MCF 10A (cell line): ENCODE data around the gene NTN1. TPM values are rescaled to one million over a fixed set of nuclear protein-coding genes. Genes with fewer than 3 reads are reported as not detected.

Experiments used
- BruUV-seq: library from RNA; stranded (reverse); fragments of 400-500 nt; replicated peaks from 2 replicates; lab custom pipeline; 2021; lab: Mats Ljungman, UMichigan
- CTCF ChIA-PET: fragments of 300-600 bp; sonication (Branson Sonifier 250); formaldehyde crosslinking; extraction: SDS; loops from one replicate; lab custom pipeline; 2021; ENCODE audit warnings: antibody characterized with exemption, inconsistent platforms; lab: Yijun Ruan, JAX
- POLR2A ChIA-PET: fragments of 300-600, 350-650 bp; sonication (Branson Sonifier 250); formaldehyde crosslinking; extraction: SDS; loops from one replicate; lab custom pipeline; 2020; ENCODE audit warnings: antibody characterized with exemption, inconsistent platforms; lab: Yijun Ruan, JAX
- DNase-seq: peaks from one replicate; pipeline ENCODE4 v3.0.0-alpha.2; 2018; ENCODE audit not compliant: unreplicated experiment
- H3K27ac Mint-ChIP-seq: one replicate; pipeline ENCODE4 v1.8.0; 2022; ENCODE audit warnings: mild to moderate bottlenecking, low read depth, mixed read lengths; ENCODE audit not compliant: unreplicated experiment
- H3K27me3 Mint-ChIP-seq: one replicate; pipeline ENCODE4 v1.8.0; 2022; ENCODE audit warnings: mixed read lengths; ENCODE audit not compliant: insufficient read depth, unreplicated experiment
- H3K36me3 Mint-ChIP-seq: one replicate; pipeline ENCODE4 v1.8.0; 2022; ENCODE audit warnings: mild to moderate bottlenecking, moderate library complexity, mixed read lengths; ENCODE audit not compliant: insufficient read depth, unreplicated experiment
- H3K4me1 Mint-ChIP-seq: one replicate; pipeline ENCODE4 v1.8.0; 2022; ENCODE audit warnings: mixed read lengths; ENCODE audit not compliant: insufficient read depth, unreplicated experiment
- H3K4me3 Mint-ChIP-seq: one replicate; pipeline ENCODE4 v1.8.0; 2022; ENCODE audit warnings: mild to moderate bottlenecking, moderate library complexity, mixed read lengths; ENCODE audit not compliant: unreplicated experiment
- H3K9me3 Mint-ChIP-seq: one replicate; pipeline ENCODE4 v1.8.0; 2022; ENCODE audit warnings: mixed read lengths; ENCODE audit not compliant: unreplicated experiment
- intact Hi-C: fragments of 100-400 bp; cut with micrococcal nuclease; formaldehyde crosslinking; loops from 2 replicates; pipeline ENCODE4 v1.14.1; 2022
- total RNA-seq: library from RNA; stranded (reverse); gene quantifications from 2 replicates; pipeline ENCODE4 v1.2.3, GENCODE V29; 2022
- TF ChIP-seq, protein P1 (sequence below): fragments of 200-600 bp; IDR thresholded peaks from one replicate; pipeline ENCODE4 v1.8.0; 2022; ENCODE audit warnings: antibody characterized with exemption, mild to moderate bottlenecking; ENCODE audit not compliant: unreplicated experiment

Gene NTN1
- total RNA-seq, 1 experiment from 2014 or later, result 0.23 TPM

DNA sequence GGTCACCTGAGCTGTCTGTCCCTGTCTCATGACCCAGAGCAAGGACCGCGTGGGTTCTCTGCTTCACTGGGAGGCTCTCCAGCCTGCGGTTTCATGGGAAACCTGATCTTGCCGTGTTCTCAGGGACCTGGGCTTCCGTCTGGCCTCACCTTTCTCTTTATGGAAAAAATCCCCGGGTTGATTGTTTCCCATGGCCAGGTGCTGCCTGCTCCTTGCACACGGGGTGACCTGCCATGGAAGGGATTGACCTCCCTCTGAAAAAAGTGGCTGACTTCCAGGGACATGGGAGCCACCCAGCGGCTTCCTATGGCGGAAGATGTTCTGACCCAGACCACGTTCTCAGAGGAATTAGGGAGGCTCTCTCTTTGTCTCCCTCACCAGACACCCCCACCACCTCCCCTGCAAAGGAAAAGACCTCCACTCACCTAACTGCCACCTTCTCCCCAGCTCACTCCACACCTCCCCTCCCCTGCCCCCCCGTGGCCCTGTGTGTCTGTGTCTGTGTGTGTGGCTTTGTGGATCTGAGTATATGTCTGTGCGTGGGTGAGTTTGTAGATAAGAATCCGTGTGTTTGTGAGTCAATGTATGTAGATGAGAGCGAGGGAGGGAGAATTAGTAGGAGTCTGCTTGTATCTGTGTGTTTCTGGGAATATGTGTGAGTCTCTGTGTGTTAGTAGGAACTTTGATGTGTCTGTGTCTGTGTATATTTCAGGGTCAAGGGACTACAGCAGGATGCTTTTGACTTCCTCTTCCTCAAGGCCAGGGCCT is 154.6 kb downstream of the NTN1 start:
- no peaks in the 10 kb centered on the region for H3K4me1 Mint-ChIP-seq
- H3K27ac Mint-ChIP-seq, result no peak overlapping the region
- POLR2A ChIA-PET, result interaction anchor here (0.6 kb wide), 1 partner anchor 379 kb away, joined by 3 read pairs; no protein-coding TSS in a partner anchor
- H3K4me3 Mint-ChIP-seq, result no peak overlapping the region
- H3K9me3 Mint-ChIP-seq, result peaks cover 15% of the 10 kb centered on the region
- no peak for DNase-seq
- CTCF ChIA-PET, result no interaction called here
- TF ChIP-seq, protein P1, sequence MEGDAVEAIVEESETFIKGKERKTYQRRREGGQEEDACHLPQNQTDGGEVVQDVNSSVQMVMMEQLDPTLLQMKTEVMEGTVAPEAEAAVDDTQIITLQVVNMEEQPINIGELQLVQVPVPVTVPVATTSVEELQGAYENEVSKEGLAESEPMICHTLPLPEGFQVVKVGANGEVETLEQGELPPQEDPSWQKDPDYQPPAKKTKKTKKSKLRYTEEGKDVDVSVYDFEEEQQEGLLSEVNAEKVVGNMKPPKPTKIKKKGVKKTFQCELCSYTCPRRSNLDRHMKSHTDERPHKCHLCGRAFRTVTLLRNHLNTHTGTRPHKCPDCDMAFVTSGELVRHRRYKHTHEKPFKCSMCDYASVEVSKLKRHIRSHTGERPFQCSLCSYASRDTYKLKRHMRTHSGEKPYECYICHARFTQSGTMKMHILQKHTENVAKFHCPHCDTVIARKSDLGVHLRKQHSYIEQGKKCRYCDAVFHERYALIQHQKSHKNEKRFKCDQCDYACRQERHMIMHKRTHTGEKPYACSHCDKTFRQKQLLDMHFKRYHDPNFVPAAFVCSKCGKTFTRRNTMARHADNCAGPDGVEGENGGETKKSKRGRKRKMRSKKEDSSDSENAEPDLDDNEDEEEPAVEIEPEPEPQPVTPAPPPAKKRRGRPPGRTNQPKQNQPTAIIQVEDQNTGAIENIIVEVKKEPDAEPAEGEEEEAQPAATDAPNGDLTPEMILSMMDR, result no peak
- H3K36me3 Mint-ChIP-seq, result no peaks in the 10 kb centered on the region
- H3K27me3 Mint-ChIP-seq, result no peaks in the 10 kb centered on the region
- intact Hi-C loops, result no loop called here
- BruUV-seq, result no TSS peak

DNA sequence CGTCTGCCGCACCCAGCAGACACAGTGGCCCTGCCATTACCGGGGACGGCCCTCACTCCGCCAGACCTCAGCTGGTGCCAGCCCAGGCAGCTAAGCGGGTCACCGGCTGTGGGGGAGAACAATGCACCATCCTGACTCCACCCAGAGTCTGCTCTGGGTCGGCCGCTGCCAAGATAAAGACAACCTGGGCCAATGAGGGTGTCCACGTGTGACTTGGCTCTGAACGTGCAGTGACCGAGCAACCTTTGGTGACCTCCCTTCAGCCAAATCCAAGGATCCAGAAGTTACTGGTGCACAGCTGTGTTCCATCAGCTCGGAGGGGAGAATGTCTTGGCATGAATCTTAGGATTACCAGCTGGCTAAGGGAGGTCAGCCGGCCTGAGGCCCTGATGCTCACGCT is 155.9 kb downstream of the NTN1 start:
- Mint-ChIP-seq H3K4me3 (no peak overlapping the region), H3K9me3 (peaks cover 7% of the 10 kb centered on the region), H3K27ac (no peak overlapping the region), H3K27me3 (no peaks in the 10 kb centered on the region), H3K4me1 (no peaks in the 10 kb centered on the region), H3K36me3 (no peaks in the 10 kb centered on the region)
- TF ChIP-seq, protein P1, result no peak
- POLR2A ChIA-PET, result no interaction called here
- DNase-seq, result no peak
- no TSS peak for BruUV-seq
- CTCF ChIA-PET, result interaction anchor here (0.6 kb wide), 1 partner anchor 44 kb away, joined by 3 read pairs; no protein-coding TSS in a partner anchor
- intact Hi-C loops, result no loop called here

DNA sequence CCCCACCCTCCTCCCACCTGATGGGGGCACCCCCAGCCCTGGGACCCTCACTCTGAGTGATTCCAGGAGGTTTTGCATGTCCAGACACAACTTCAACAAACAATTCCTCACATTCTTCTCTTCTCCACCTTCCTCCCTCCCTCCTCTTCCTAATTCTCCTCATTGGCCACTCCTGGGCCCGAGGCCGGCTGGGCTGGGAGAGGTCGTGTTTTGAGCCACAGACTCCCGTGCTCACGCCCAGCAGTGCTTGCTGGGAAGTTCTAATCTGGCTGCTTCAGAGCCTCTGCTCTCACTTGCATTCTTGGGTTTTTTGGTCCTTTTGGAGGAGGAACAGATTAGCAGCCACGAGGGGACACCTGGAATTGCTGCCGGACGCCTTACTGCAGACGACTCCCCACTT is 157.0 kb downstream of the NTN1 start:
- no peaks in the 10 kb centered on the region for H3K36me3 Mint-ChIP-seq
- intact Hi-C loops, result no loop called here
- TF ChIP-seq, protein P1, result no peak
- H3K4me3 Mint-ChIP-seq, result no peak overlapping the region
- peaks cover 7% of the 10 kb centered on the region for H3K9me3 Mint-ChIP-seq
- ChIA-PET POLR2A (no interaction called here), CTCF (no interaction called here)
- BruUV-seq, result no TSS peak
- H3K27ac Mint-ChIP-seq, result no peak overlapping the region
- H3K27me3 Mint-ChIP-seq, result no peaks in the 10 kb centered on the region
- DNase-seq, result no peak
- H3K4me1 Mint-ChIP-seq, result no peaks in the 10 kb centered on the region

GRCh38 chr17:9179602-9180001 is 158.3 kb downstream of the NTN1 start:
- BruUV-seq, result no TSS peak
- POLR2A ChIA-PET, result no interaction called here
- Mint-ChIP-seq H3K4me3 (no peak overlapping the region), H3K9me3 (peaks cover 7% of the 10 kb centered on the region), H3K4me1 (no peaks in the 10 kb centered on the region), H3K27ac (no peak overlapping the region), H3K27me3 (no peaks in the 10 kb centered on the region), H3K36me3 (no peaks in the 10 kb centered on the region)
- no peak for DNase-seq
- intact Hi-C loops, result no loop called here
- CTCF ChIA-PET, result interaction anchor here (0.6 to 0.8 kb wide), 2 partner anchors 7 to 60 kb away, joined by 3 read pairs; no protein-coding TSS in a partner anchor
- TF ChIP-seq, protein P1, result no peak
